ENCODE data around the gene EIPR1.
"Not testable (repeated sequence)": the region's sequence is repeated elsewhere in the genome, so short reads cannot be mapped to it uniquely, and the experiment has no call there.

EIPR1 gene

GRCh38 chr2:3376821-3377220, 797 bp downstream of the EIPR1 start:
- ChIA-PET POLR2A (no interaction called here), CTCF (no interaction called here)
- no peak for TF ChIP-seq CTCF (IDR thresholded peaks at IDR 0.05; ENCODE audit: control extremely low read depth, extremely low read depth, low read depth, missing control alignments)

GRCh38 chr2:3369340-3370181, 8.1 kb downstream of the EIPR1 start:
- CTCF ChIA-PET; DNase-seq (ENCODE audit: extremely low spot score); POLR2A ChIA-PET: not testable (repeated sequence)

More at GRCh38 chr2:3376821-3377220, 797 bp downstream of the EIPR1 start:
- no peak for DNase-seq (ENCODE audit: extremely low spot score)

- DNase-seq (ENCODE audit: extremely low spot score) = no peak
- ChIA-PET CTCF (no interaction called here), POLR2A (no interaction called here)
- no peak for TF ChIP-seq CTCF (IDR thresholded peaks at IDR 0.05; ENCODE audit: control extremely low read depth, extremely low read depth, low read depth, missing control alignments)
These were observed 9.3 kb downstream of the EIPR1 start for GRCh38 chr2:3368261-3368722.

- TF ChIP-seq CTCF (IDR thresholded peaks at IDR 0.05; ENCODE audit: control extremely low read depth, extremely low read depth, low read depth, missing control alignments) = no peak
- DNase-seq (ENCODE audit: extremely low spot score) = no peak
- ChIA-PET CTCF (interaction anchor here (1.4 kb wide), 1 partner anchor 14 kb away, joined by 3 read pairs; the partner anchor contains the start of gene TRAPPC12), POLR2A (no interaction called here)
These were observed 12.4 kb downstream of the EIPR1 start for GRCh38 chr2:3365219-3365618.

GRCh38 chr2:3361518-3362389, 15.9 kb downstream of the EIPR1 start:
- no peak for TF ChIP-seq CTCF (IDR thresholded peaks at IDR 0.05; ENCODE audit: control extremely low read depth, extremely low read depth, low read depth, missing control alignments)
- DNase-seq (ENCODE audit: extremely low spot score) = no peak
- ChIA-PET CTCF (no interaction called here), POLR2A (no interaction called here)

- CTCF ChIA-PET = no interaction called here
- TF ChIP-seq CTCF (IDR thresholded peaks at IDR 0.05; ENCODE audit: control extremely low read depth, extremely low read depth, low read depth, missing control alignments) = no peak
- DNase-seq (ENCODE audit: extremely low spot score) = no peak
- POLR2A ChIA-PET = no interaction called here
These were observed 19.7 kb downstream of the EIPR1 start for GRCh38 chr2:3357926-3358325.

- DNase-seq (ENCODE audit: extremely low spot score); POLR2A ChIA-PET; CTCF ChIA-PET: not testable (repeated sequence)
These were observed 20.2 kb downstream of the EIPR1 start for GRCh38 chr2:3357446-3357845.
